Spleen (tissue), 11 donors: ENCODE data around the gene ZNF397. TPM values are rescaled to one million over a fixed set of nuclear protein-coding genes. Genes with fewer than 3 reads are reported as not detected.

Source experiments
- DNase-seq: peaks from one replicate; pipeline ENCODE4 v3.0.0-alpha.2; 2020
- H3K27ac ChIP-seq, 8 donors: fragments of 200-600 bp; sonication (generic) in 7 of 8; 1 replicate in 4 of 8; 2 replicates in 4 of 8; pipeline versions ENCODE4 v1.5.0 to v1.8.0; 2016 to 2021; ENCODE audit warnings: inconsistent platforms in 4 of 8, mild to moderate bottlenecking in 4 of 8, moderate library complexity in 1 of 8
- H3K27me3 ChIP-seq, 7 donors: fragments of 200-600 bp; sonication (generic) in 6 of 7; replicated peaks in 1 of 7; 1 replicate in 4 of 7; 2 replicates in 3 of 7; pipeline versions ENCODE4 v1.5.0 to v1.8.0; 2016 to 2021; ENCODE audit warnings: inconsistent platforms in 3 of 7, mild to moderate bottlenecking in 1 of 7
- H3K36me3 ChIP-seq, 6 donors: fragments of 200-600 bp; sonication (generic) in 5 of 6; 1 replicate in 4 of 6; 2 replicates in 2 of 6; pipeline versions ENCODE4 v1.5.0 to v1.8.0; 2016 to 2021; ENCODE audit warnings: inconsistent platforms in 2 of 6
- H3K4me1 ChIP-seq, 6 donors: fragments of 200-600 bp; sonication (generic) in 5 of 6; 1 replicate in 3 of 6; 2 replicates in 3 of 6; pipeline versions ENCODE4 v1.5.0 to v1.8.0; 2016 to 2021; ENCODE audit warnings: inconsistent platforms in 3 of 6
- H3K4me3 ChIP-seq, 8 donors: fragments of 200-600 bp; sonication (generic) in 7 of 8; 1 replicate in 4 of 8; 2 replicates in 4 of 8; pipeline versions ENCODE4 v1.5.0 to v1.8.0; 2016 to 2021; ENCODE audit warnings: inconsistent platforms in 4 of 8, mild to moderate bottlenecking in 4 of 8, moderate library complexity in 2 of 8
- H3K9me3 ChIP-seq, 8 donors: fragments of 200-600 bp; sonication (generic) in 7 of 8; 1 replicate in 4 of 8; 2 replicates in 4 of 8; pipeline versions ENCODE4 v1.5.0 to v1.8.0; 2016 to 2021; ENCODE audit warnings: inconsistent platforms in 4 of 8
- CTCF ChIP-seq, 11 experiments: fragments of 200-600 bp in 7 of 11; fragments of 450-650 bp in 4 of 11; sonication (generic) in 4 of 11; IDR thresholded peaks in 8 of 11; conservative IDR thresholded peaks in 3 of 11; 1 replicate in 7 of 11; 2 replicates in 4 of 11; pipeline versions ENCODE4 v1.4.0 to v1.8.0; 2016 to 2021; ENCODE audit warnings: antibody characterized with exemption in 11 of 11, inconsistent platforms in 4 of 11, mild to moderate bottlenecking in 1 of 11
- POLR2A ChIP-seq, 3 donors: fragments of 450-650 bp; IDR thresholded peaks; one replicate each; pipeline ENCODE4 v1.5.1; 2017; ENCODE audit warnings: antibody characterized with exemption in 3 of 3, mild to moderate bottlenecking in 1 of 3
- POLR2AphosphoS5 ChIP-seq, 3 donors: sonication (generic); formaldehyde crosslinking; IDR thresholded peaks; one replicate each; pipeline ENCODE4 v1.5.1; 2017; ENCODE audit warnings: antibody characterized with exemption in 3 of 3
- WGBS, 5 donors: extraction: QIAGEN DNeasy Blood & Tissue Kit in 3 of 5; methylation state at CpG; one replicate each; pipeline versions ENCODE4 v1.1.5 to v1.1.7; 2013 to 2018; 5-methylcytosine and 5-hydroxymethylcytosine counted together
- intact Hi-C: fragments of 100-400 bp; cut with DNase I; formaldehyde crosslinking; loops from one replicate; pipeline ENCODE4 v1.15.0; 2023; ENCODE audit warnings: low total_unique reads
- polyA plus RNA-seq, 3 donors: library from polyadenylated mRNA; stranded (reverse); fragments of 200-250 nt; gene quantifications; one replicate each; pipeline ENCODE4 v1.2.1, GENCODE V29; 2013
- total RNA-seq, 7 donors: library from RNA; depleted of rRNA in 3 of 7; stranded (reverse); fragments of >200 nt in 3 of 7; fragmentation: NEBNext Ultra II Directional in 4 of 7; extraction: Animal tissue kit (Norgen Biotek cat#: 25700) in 4 of 7; gene quantifications; one replicate each; pipeline versions ENCODE4 v1.1.0 to v1.2.1, GENCODE V29; 2016 to 2021
- donor health status: healthy with polysubstance abuse.
- donor health status: DM: no; HTN: no; CAD: no; lungs with moderate emphysema.
- donor health status: DM: no; HTN: no; CAD: no.
- donor health status: Bipolar disorder and iron deficiency.
- donor health status: healthy.
- donor health status: DM: no; HTN: no; CAD: no.
- donor health status: DM: yes; HTN: yes; CAD: no.

ZNF397 gene
- total and polyA plus RNA-seq, 10 donors, result 10.3 to 50.7 (median 32.2) TPM

GRCh38 chr18:35283923-35284794 is 43.3 kb downstream of the ZNF397 start:
- DNase-seq, result no peak
- H3K9me3 ChIP-seq, result peaks cover 0 to 34% (median 17%) of the 10 kb centered on the region in 8 donors
- intact Hi-C loops, result no loop called here
- peaks cover 0 to 16% (median 11%) of the 10 kb centered on the region in 6 donors for H3K4me1 ChIP-seq
- TF ChIP-seq CTCF (IDR thresholded peaks at IDR 0.05 in 8 of 11, conservative IDR thresholded peaks at IDR 0.05 in 3 of 11) (no peak), POLR2A (IDR thresholded peaks at IDR 0.05) (no peak), POLR2AphosphoS5 (IDR thresholded peaks at IDR 0.05) (no peak)
- H3K27me3 ChIP-seq, result no peaks in the 10 kb centered on the region
- WGBS, 5 donors, result 87 to 99% (median 98%) methylated on average over 3 to 7 of the region's 7 CpGs
- H3K4me3 ChIP-seq, result no peak overlapping the region
- peaks cover 0 to 25% (median 18%) of the 10 kb centered on the region in 6 donors for H3K36me3 ChIP-seq
- H3K27ac ChIP-seq, result no peak overlapping the region

GRCh38 chr18:35284841-35285240 is 44.0 kb downstream of the ZNF397 start:
- TF ChIP-seq CTCF (IDR thresholded peaks at IDR 0.05 in 8 of 11, conservative IDR thresholded peaks at IDR 0.05 in 3 of 11) (no peak), POLR2A (IDR thresholded peaks at IDR 0.05) (no peak), POLR2AphosphoS5 (IDR thresholded peaks at IDR 0.05) (no peak)
- Histone ChIP-seq H3K4me3 (no peak overlapping the region), H3K4me1 (peaks cover 0 to 22% (median 15%) of the 10 kb centered on the region in 6 donors), H3K36me3 (peaks cover 0 to 25% (median 18%) of the 10 kb centered on the region in 6 donors), H3K27ac (no peak overlapping the region), H3K27me3 (no peaks in the 10 kb centered on the region), H3K9me3 (peaks cover 0 to 30% (median 13%) of the 10 kb centered on the region in 8 donors)
- DNase-seq, result no peak
- intact Hi-C loops, result loop anchor here (5.0 kb wide), 1 partner anchor 48 kb away; no protein-coding TSS in a partner anchor
- 96 to 100% (median 97%) methylated on average over 2 to 3 of the region's 3 CpGs for WGBS, 5 donors

GRCh38 chr18:35289293-35289692 is 48.5 kb downstream of the ZNF397 start:
- Histone ChIP-seq H3K27ac (peak overlapping the region; percentile 83 to 92 (median 86)), H3K27me3 (no peaks in the 10 kb centered on the region), H3K36me3 (peaks cover 0 to 32% (median 5%) of the 10 kb centered on the region in 6 donors), H3K4me1 (peaks cover 10 to 58% (median 36%) of the 10 kb centered on the region in 6 donors), H3K4me3 (peak overlapping the region; percentile 62 to 74 (median 65)), H3K9me3 (peaks cover 0 to 20% (median 10%) of the 10 kb centered on the region in 8 donors)
- TF ChIP-seq CTCF (IDR thresholded peaks at IDR 0.05 in 8 of 11, conservative IDR thresholded peaks at IDR 0.05 in 3 of 11) (no peak), POLR2AphosphoS5 (IDR thresholded peaks at IDR 0.05) (no peak), POLR2A (IDR thresholded peaks at IDR 0.05) (no peak)
- intact Hi-C loops, result loop anchor here (5.0 kb wide), 1 partner anchor 52 kb away; no protein-coding TSS in a partner anchor
- DNase-seq, result no peak
- 8 to 13% (median 11%) methylated on average over 6 of the region's 6 CpGs for WGBS, 5 donors

- intact Hi-C loops, result loop anchor here (5.0 kb wide), 2 partner anchors 52 to 53 kb away; partner anchors contain the start of gene ZNF24
- H3K36me3 ChIP-seq, result peaks cover 0 to 32% (median 1%) of the 10 kb centered on the region in 6 donors
- H3K4me1 ChIP-seq, result peaks cover 10 to 58% (median 36%) of the 10 kb centered on the region in 6 donors
- H3K9me3 ChIP-seq, result peaks cover 0 to 16% (median 9%) of the 10 kb centered on the region in 8 donors
- H3K27ac ChIP-seq, result peak overlapping the region; percentile 83 to 92 (median 86)
- DNase-seq, result no peak
- WGBS, 5 donors, result 0 to 1% (median 0%) methylated on average over 8 of the region's 8 CpGs
- no peaks in the 10 kb centered on the region for H3K27me3 ChIP-seq
- peak overlapping the region; percentile 62 to 74 (median 65) for H3K4me3 ChIP-seq
- no peak for TF ChIP-seq POLR2A (IDR thresholded peaks at IDR 0.05)
- TF ChIP-seq POLR2AphosphoS5 (IDR thresholded peaks at IDR 0.05), result no peak
- TF ChIP-seq CTCF (IDR thresholded peaks at IDR 0.05 in 8 of 11, conservative IDR thresholded peaks at IDR 0.05 in 3 of 11), result no peak
Observed at GRCh38 chr18:35289727-35290093, 48.9 kb downstream of the ZNF397 start.
